Right lobe of liver (tissue), 4 donors: ENCODE measurements around the gene GPBAR1.

Source experiments
- CTCF ChIP-seq, 4 donors: fragments of 200-600 bp in 3 of 4; fragments of 450-650 bp in 1 of 4; IDR thresholded peaks; one replicate each; pipeline versions ENCODE4 v1.5.1 to v1.8.0; 2016 to 2022; ENCODE audit warnings: antibody characterized with exemption in 4 of 4, mild to moderate bottlenecking in 2 of 4
- POLR2A ChIP-seq: fragments of 450-650 bp; IDR thresholded peaks from one replicate; pipeline ENCODE4 v1.6.1; 2017; ENCODE audit warnings: antibody characterized with exemption, mild to moderate bottlenecking
- donor health status: DM: no; HTN: no; CAD: no.
- donor health status: DM: no; HTN: no; CAD: no.
- donor health status: DM: no; HTN: yes; CAD: no.

- TF ChIP-seq CTCF (IDR thresholded peaks at IDR 0.05) (no peak), POLR2A (no peak)
Measured at GRCh38 chr2:218238887-218239286, 21.9 kb upstream of the GPBAR1 start.
